Measurements from ENCODE around the gene CD52. TPM values are rescaled to one million over a fixed set of nuclear protein-coding genes. Genes with fewer than 3 reads are reported as not detected.
"Not testable (repeated sequence)": the region's sequence is repeated elsewhere in the genome, so short reads cannot be mapped to it uniquely, and the experiment has no call there.

CD52 gene
- total RNA-seq, 1 donor from 2014 or later, result 9.8 TPM

DNA sequence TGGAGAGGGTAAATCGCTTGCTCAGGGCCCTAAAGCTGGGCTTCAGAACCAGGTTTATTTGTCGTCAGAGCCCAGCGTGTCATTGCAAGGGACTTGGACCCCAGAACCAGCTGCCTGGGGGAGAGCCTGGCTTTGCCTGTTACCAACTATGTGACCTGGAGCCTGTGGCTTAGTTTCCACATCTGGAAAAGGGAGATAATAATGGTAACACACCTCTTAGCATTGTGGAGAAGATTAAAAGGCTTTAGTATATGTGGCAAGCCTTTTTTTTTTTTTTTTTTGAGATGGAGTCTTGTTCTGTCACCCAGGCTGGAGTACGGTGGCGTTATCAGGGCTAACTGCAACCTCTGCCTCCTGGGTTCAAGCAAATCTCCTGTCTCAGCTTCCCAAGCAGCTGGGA lies 12.5 kb downstream of the CD52 start:
- DNase-seq (ENCODE audit: low spot score), result no peak

DNA sequence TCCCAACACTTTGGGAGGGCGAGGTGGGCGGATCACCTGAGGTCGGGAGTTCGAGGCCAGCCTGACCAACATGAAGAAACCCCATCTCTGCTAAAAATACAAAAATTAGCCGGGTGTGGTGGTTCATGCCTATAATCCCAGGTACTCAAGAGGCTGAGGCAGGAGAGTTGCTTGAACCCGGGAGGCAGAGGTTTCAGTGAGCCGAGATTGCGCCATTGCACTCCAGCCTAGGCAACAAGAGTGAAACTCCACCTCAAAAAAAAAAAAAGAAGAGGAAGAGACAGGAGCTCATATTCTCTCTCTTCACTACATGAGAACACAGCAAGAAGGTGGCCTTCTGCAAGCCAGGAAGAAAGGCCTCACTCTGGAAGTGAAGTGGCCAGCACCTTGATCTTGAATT lies 15.6 kb downstream of the CD52 start:
- not testable (repeated sequence) for DNase-seq (ENCODE audit: low spot score)

DNA sequence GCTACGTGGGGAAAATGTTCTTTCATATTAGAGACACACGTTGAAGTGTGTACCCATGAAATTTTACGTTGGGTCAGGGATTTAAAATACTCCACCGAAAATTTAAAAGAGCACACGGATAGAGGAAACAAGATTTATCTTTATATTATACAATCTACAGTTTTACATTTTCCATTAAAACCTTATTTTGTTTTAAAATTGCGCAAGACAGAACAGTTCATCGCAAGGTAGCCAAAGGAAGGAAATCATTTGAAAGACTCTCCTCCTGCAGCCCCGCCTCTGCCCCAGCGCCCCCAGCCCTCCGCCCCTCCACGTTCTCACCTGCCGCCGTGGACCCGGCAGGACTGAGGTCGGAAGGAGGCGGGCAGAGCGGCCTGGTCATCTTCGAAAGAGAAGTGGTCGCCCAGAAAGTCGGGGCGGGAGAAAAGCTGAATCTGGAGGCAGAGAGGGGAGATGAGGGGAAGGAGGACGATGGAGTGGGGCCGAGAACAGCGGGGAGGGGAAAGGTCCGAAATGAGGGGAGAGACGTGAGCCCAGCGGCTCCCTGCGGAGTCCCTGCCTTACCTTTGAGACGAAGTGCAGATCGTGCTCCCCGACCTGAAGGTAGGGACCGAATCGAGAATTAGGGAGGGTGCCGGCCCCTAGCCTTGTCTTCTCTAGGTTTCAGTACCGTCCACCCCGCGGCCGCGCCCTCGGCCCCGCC lies 18.2 kb downstream of the CD52 start:
- no peak for DNase-seq (ENCODE audit: low spot score)

DNA sequence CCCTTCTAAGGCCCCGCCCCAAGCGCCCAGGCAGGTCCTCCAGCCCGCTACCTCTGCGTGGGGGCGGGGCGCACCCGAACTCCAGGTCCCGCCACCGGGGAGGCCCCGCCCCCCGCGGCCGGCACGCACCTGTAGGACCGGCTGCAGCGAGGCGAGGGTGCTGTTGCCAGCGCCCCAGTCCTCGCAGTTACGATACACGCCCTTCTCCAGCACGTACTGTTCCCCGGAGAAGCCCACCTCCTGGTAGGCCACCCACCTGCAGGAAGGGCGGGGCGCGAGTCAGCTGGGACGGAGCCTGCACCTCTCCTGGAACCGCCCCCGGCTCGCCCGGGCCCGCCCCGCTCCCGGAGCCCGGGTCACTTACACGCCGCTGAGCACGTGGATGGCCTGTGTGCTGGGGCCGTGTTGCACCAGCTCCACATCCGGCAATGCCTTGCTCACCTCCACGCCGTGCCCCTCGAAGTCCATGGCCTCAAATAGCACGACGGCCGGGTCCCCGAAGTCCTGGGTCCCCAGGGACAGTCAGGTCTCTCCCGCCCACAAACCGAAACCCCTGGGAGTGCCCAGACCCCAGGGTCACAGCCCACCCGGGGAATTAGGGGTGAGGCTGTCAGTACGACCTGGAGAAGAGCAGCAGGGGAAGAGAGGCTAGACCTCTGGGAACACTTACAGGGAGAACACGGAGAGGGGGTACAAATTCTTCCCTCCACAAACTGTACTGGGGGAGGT lies 18.9 kb downstream of the CD52 start:
- peak; percentile 90 for DNase-seq (ENCODE audit: low spot score)

DNA sequence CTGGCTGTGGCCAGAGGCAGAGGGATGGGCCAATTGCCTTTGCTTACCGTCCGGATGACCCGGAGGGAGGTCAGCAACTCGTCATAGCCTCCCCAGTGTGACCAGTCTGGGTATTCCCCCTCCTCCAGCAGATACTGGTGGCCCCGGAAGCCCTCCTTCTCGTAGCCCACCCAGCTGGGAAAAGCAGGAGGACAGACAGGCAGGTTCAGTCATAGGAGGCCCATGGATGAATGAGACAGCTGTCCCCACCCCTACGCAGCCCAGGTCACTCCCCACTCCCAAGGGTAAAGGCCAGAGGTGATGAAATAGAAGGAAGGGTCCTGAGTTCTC lies 19.4 kb downstream of the CD52 start:
- no peak for DNase-seq (ENCODE audit: low spot score)

DNA sequence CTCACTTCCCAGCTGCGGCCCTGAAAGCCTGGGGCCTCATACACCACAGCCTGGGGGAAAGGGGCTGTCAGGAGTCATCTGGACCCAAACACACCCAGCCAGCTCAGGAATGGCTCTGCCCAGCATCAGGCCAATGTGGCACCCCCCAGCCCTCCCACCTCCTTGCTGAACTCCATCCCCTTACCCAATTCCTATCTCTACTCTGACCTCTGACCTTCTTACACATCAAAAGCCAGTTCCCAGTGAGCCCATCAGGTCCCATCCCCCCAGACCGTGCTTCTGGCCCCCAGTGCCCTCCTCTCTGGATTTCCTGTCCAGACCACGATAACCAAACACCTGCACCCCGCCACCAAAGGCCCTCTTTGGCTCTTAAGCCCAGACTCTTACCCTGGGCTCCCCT lies 19.9 kb downstream of the CD52 start:
- DNase-seq (ENCODE audit: low spot score), result no peak

DNA sequence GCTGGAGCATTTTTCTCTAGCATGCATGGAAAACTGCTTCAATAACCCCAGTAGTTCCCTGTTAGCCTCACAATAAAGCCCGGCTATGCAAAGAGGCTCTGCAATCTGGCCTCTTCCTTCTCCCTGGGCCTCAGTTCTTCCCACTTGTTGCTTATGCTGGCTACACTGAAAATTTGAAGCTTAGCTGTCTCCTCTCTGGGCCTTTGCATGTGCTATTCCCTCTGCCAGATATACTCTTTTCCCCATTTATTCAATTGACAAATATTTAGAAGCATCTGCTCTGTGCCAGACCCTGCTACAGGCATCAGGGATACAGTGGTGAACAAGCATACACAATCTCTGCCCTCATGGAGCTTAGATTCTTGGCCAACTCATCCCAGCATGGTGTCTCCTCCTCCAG lies 20.9 kb downstream of the CD52 start:
- DNase-seq (ENCODE audit: low spot score), result no peak

DNA sequence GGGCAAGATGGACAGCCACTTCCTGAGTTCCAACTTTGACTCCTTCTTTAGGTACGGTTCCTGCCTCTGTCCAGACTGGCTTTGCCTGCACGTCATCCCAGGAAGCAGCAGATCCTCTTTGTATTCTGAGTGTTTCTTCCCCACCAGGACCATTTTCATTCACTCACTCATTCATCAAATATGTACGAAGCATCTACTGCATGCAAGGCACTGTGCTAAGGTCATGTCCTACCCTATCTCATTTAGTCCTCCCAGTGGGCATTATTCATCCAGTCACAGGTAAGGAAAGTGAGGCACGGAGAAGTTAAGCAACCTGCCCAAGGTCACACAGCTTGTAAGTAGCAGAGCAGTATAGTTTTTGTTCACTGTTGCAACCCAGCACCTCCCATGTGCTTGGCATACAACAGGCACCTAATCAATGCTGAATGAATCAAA lies 22.3 kb downstream of the CD52 start:
- no peak for DNase-seq (ENCODE audit: low spot score)

DNA sequence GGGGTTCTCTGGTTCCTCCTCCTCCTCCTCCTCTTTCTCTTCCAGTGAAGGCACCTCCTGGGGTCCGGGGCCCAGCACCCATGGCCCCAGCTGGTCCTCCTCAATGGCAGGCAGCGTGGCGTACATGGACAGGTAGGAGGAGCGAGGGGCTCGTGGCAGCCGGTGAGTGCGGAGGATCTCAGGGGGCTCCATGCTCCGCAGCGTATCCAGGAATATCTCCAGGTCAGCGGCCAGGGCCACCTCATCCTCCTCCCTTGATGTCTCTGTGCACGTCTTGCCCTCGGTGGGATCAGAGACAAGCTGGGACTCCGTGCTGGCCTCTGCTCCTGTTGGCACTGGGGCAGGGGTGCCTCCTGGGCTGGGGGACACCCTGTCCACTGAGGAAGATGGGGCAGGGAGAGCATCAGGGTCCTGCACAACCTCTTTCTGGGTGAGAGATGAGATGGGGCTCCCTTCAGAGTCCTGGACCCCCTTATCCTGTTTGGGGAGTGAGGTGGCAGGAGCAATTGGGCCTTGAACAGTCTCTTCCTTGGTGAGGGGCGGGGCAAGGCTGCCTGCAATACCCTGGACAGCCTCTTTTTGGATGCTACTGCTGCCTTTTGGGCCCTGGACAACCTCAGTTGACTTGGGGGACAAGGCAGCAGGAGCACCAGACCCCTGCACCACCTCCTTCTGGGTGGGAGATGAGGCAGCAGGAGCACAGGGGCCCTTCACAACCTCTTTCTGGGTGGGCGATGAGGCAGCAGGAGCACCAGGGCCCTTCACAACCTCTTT lies 26.6 kb downstream of the CD52 start:
- no peak for DNase-seq (ENCODE audit: low spot score)

DNA sequence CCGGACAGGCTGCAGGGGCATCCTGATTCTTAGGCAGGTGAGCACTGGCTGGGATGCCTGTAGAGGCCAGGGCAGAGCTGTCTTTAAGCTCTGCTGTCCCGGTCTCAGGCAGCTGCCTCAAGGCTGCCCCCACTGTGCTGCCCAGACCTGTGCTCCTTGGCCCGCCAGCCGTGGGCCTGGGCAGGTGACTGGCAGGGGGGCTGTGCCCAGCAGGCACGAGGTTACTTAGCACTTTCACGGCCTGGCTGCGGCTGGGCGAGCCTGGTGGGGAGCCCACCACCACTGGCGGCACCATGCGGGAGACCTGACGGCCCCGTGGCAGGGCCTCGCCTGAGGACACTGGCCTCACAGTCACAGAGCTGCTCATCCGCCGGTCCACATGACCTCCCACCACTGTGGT lies 28.0 kb downstream of the CD52 start:
- no peak for DNase-seq (ENCODE audit: low spot score)

DNA sequence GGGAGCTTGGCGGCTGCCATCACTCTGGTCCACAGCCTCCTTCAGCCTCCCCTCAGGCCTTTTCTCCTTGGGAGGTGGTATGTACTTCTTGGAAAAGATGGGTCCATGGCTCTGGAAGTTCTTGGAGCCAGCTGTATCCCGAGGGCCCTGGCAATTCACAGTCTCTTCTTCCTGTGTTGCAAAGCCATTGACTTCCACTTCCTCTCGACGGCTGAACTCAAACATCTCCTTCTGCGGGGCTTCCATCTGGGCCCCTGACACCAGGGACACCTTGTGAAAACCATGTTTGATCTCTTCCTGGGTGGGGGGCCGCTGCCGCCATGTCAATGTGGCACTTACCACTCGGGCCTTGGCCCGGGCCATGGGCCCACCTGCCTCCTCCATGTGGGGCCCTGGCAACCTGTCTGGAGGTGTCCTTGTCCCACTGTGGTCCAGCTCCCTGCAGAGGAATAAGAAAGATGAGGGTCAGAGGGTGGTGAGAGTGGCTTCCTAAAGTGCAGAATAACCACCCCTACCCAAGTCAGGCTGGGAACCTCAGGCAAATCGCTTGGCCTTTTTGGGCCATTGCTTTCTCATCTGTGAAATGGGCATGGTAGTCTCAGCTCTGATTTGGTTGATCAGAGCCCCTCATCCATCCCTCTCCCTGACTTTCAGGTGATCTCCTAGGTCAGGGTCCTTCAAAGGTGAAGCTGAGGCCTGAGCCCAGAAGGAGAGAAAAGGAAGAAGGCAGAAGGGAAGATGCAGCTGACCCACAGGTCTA lies 28.7 kb downstream of the CD52 start:
- no peak for DNase-seq (ENCODE audit: low spot score)

DNA sequence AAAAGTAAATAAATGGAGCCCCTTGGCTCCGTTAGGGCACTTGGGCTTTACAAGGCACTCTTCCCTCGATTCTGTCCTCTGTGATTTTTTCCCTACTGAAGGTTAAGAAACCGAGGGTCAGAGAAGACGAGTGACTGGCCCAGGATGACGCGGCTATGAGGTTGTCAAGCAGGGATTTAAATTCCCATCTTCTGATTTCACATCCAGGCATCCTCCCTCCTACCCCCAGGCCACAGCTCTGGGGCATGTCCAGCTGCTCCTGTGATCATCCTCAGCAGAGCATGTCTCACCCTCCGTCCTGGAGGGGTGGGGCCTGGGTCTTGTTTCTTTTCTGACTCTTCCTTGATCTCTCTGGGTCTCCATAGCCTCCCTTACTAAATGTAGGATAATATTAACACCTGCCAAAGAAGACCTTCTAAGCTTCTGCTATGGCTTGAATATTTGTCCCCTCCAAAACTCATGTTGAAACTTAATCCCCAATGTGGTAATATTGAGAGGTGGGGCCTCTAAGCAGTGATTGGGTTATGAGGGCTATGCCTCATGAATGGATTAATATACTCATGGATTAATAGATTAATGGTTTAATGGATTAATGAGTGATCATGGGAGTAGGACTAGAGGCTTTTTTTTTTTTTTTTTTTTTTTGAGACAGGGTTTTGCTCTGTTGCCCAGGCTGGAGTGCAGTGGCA lies 31.6 kb downstream of the CD52 start:
- DNase-seq (ENCODE audit: low spot score), result no peak

DNA sequence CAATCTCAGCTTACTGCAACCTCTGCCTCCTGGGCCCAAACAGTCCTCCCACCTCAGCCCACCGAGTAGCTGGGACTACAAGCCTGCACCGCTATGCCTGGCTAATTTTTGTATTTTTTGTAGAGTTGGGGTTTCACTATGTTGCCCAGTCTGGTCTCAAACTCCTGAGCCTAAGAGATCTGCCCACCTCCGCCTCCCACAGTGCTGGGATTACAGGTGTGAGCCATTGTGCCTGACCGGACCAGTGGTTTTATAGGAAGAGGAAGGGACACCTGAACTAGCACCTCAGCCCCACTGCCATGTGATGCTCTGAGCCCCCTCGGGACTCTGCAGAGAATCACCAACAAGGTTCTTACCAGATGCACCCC lies 32.1 kb downstream of the CD52 start:
- DNase-seq (ENCODE audit: low spot score), result no peak

DNA sequence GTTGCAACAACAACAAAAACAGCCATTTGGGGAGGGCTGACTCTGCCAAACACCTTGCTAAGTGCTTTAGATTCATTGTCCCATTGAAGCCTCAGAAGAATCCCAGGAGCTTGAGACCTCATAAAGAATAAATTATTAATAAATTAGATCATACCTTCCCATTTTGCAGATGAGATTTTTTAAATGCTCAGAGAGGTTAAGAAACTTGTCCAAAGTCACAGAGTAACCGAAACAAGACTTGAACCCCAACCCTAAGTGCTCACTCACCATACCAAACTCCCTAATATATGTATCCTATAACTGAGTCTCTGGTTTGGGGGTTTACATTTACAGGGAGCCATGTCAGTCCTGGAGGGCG lies 32.6 kb downstream of the CD52 start:
- no peak for DNase-seq (ENCODE audit: low spot score)

DNA sequence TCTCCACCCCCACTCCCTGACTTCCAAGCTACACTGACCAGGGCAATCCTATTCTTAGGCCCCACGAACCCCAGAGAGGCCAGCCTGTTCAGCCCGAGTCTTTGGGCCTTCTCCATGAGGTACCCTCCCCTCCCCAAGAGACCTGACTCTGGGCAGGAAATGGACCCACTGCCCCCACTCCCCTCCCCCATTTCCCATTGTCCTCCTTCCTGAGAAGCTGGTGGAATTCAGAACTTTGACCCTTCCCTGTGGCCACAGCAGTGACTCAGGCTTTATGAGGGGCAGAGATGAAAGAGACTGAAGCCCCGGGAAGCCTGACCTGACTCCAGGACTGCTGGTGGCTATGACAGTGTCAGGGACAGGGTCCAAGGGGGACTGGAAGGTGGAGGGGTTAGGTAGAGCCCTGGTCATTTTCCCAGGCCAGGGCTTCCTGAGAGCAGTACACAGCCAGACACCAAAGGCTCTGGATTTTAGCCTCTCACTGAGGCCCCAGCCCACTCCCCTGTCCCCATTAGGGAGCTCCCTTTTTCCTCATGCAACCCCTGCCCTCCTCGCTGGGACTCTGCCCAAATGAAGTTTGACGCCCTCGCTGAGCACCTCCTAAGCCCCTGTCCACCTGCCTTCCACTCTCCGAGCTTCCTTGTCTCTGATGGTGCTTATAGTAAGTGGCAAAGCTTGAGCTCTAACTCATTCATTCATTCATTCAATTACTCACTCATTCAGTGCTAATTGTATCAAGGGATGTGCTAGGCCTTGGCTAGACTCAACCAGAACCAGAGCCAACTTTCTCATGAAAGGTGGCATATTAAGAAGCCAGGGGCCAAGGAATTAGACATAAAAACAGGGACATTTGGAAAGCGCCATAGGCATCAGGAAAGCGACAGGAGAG lies 33.2 kb downstream of the CD52 start:
- no peak for DNase-seq (ENCODE audit: low spot score)

DNA sequence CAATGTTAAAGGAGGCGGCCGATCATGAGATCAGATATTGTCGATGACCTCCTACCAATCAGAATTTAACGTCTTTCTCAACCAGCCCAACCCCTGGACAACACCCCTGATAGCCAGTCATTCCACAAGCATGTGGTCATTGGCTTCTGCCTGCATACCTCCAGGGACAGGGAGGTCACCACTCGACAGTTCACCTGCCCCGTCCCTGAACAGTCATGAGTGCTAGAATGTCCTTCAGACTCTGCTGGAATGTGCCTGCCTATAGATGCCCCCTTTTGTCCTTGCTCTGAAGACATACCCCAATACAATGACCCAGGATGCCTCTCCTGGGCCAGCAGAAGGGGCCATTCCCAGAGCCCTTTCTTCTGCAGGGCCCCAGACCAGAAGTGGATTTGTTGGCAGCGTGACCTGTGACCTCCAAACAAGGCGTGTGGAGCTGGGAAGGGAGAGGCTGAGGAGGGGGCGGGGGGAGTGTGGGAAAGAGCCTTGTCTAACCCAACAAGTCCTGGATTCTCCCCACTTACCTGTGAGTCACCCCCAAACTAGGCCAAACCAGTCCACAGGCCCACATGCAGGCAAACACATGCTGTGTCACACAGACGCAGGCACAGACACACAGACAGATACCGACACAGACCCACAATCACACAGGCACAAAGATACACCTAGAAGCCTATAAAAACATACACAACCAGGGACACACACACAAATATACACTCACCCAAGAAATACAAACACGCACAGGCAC lies 34.0 kb downstream of the CD52 start:
- peak; percentile 76 for DNase-seq (ENCODE audit: low spot score)

DNA sequence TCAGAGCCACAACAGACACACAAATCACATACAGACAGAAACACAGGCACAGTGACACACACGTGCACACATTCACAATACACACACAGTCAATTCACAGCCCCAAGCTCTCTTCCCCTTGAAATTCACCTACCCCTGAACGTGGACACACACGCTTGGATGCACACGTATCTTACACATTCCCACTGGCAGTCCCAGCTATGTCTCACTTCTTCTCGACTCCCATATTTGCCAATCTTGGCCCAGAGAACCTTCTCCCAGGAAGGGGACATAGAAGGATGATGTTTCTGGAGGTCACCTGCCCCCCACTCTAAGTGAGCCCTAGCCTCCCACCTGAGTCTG lies 34.6 kb downstream of the CD52 start:
- no peak for DNase-seq (ENCODE audit: low spot score)

DNA sequence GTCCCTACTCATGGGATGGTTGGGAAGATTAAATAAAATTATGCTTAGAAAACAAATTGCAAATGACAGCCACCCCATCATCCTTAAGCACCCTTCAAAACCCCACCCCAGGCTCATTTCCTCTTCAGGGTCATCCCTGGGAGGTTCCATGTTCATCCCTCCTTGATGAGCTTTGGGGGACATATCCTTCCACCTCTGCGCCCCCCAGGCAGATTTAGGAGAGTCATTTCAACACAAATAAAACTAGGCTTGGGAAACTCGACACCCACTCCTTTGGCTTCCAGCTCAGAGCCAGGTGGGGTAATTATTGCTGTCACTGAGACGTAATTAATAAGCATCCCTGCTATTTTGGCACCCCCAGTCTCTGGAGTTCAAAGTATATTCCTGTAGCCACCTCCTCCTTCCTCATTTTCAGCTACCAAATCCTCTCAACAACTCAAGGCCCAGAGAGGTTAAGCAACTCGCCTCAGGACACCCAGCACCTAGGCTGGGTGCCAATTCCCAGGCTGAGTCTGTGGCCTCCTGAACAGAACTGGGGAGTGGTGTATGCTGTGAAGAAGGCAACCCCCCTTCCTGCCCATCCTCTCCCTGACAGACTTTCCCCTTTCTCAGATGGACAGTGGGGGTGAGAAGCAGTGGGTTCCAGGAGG lies 35.6 kb downstream of the CD52 start:
- no peak for DNase-seq (ENCODE audit: low spot score)

DNA sequence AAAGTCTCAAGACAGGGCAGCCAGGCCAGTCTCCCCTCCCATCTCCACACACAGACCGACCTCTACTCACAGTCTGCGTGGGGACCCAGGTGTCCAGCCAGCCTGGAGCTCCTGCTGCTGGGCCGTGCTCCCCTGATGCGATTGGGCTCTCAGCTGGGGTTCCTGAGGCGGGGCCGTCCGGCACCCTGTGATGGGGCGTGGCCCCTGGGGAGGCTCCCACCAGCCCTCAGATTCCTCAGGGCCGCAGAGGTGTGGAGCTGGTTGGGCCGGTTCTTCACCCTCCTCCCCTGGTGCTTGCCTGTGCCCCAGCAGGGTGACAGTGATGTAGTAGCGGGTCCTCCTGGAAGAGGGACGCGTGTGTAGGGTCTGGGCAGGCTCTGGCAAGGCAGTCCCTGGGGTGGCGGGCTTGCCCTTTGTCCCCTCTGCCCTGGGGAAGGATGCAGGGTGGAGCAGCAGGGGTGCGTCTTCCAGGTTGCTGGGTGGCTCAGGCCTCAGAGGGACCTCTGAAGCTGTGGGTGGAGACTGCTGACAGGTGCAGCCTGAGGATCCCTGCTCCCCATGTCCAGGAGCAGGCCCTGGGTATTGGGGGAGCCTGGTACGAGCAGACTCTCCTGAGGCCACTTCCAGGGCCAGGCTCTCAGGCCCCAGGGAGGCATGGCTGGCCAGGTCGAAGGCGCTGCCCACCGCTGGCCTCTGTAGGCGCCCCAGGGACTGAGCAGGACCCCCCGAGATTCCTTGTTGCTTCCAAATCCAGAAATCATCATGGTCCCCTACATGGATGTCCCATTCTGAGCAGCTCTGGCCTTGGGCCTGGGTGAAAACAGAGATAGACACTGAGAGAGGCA lies 36.4 kb downstream of the CD52 start, which contains the start of gene CRYBG2:
CRYBG2 (minus strand) TSS at position 155 of the 845 bp plus-strand sequence. CDS start 7,473 bp downstream, outside the sequence.
- DNase-seq (ENCODE audit: low spot score), result peak; percentile 89

Measured in ureter (tissue), 1 donor.